GM18909 (cell line): ENCODE results near the gene ANKUB1.

ENCODE experiments used
- ATAC-seq: cut with Tn5 transposase; IDR thresholded peaks from one replicate; pipeline ENCODE4 v1.9.1; 2021; ENCODE audit warnings: mild to moderate bottlenecking; ENCODE audit not compliant: unreplicated experiment, poor library complexity

The ANKUB1 gene

GRCh38 chr3:149716984-149717383 is 75.4 kb downstream of the ANKUB1 start:
- no peak for ATAC-seq

- ATAC-seq = no peak
Observed at GRCh38 chr3:149715247-149715646, 77.1 kb downstream of the ANKUB1 start.

GRCh38 chr3:149713730-149714654 is 78.4 kb downstream of the ANKUB1 start:
- ATAC-seq = no peak
